Activated T-cell treated with anti-CD3 and anti-CD28 coated beads for 1 hour (primary cell): ENCODE measurements around the gene FGF11.

Experiments
- DNase-seq: peaks from one replicate; pipeline ENCODE4 v3.0.0-alpha.2; 2020; ENCODE audit warnings: low read depth

FGF11 gene

GRCh38 chr17:7408252-7408727, 31.0 kb upstream of the FGF11 start:
- no peak for DNase-seq

- DNase-seq: no peak
Observed at GRCh38 chr17:7408863-7409262, 30.4 kb upstream of the FGF11 start.

GRCh38 chr17:7409716-7410115, 29.6 kb upstream of the FGF11 start:
- DNase-seq: no peak

GRCh38 chr17:7410634-7411426, 28.5 kb upstream of the FGF11 start:
- no peak for DNase-seq

GRCh38 chr17:7411427-7411750, 27.9 kb upstream of the FGF11 start:
- DNase-seq: no peak

GRCh38 chr17:7413346-7413985, 25.8 kb upstream of the FGF11 start:
- DNase-seq: no peak

- no peak for DNase-seq
Observed at GRCh38 chr17:7414837-7415236, 24.5 kb upstream of the FGF11 start.

- no peak for DNase-seq
Observed at GRCh38 chr17:7415784-7416183, 23.5 kb upstream of the FGF11 start.

GRCh38 chr17:7416323-7416722, 23.0 kb upstream of the FGF11 start:
- no peak for DNase-seq

GRCh38 chr17:7417056-7417655, 22.2 kb upstream of the FGF11 start:
- no peak for DNase-seq

- no peak for DNase-seq
Observed at GRCh38 chr17:7418472-7419152, 20.7 kb upstream of the FGF11 start.

GRCh38 chr17:7419819-7420610, 19.3 kb upstream of the FGF11 start, which contains the start of gene SPEM1:
Gene SPEM1, plus strand, starts transcription at chr17:7420324. Its CDS starts 61 bp downstream, at chr17:7420385.
- no peak for DNase-seq

GRCh38 chr17:7421186-7421585, 18.1 kb upstream of the FGF11 start:
- no peak for DNase-seq

- DNase-seq: no peak
Observed at GRCh38 chr17:7423679-7424078, 15.6 kb upstream of the FGF11 start.

GRCh38 chr17:7425316-7425715, 14.0 kb upstream of the FGF11 start, which contains the start of gene SPEM2:
Gene SPEM2, plus strand, starts transcription at chr17:7425616. Its CDS starts 73 bp downstream, at chr17:7425689.
- DNase-seq: no peak

- DNase-seq: no peak
Observed at GRCh38 chr17:7425756-7426155, 13.6 kb upstream of the FGF11 start.

GRCh38 chr17:7426203-7426863, 13.0 kb upstream of the FGF11 start:
- DNase-seq: no peak

GRCh38 chr17:7426896-7427489, 12.3 kb upstream of the FGF11 start:
- DNase-seq: no peak

- no peak for DNase-seq
Observed at GRCh38 chr17:7427549-7427948, 11.8 kb upstream of the FGF11 start.

GRCh38 chr17:7428557-7428956, 10.8 kb upstream of the FGF11 start, which contains the start of gene SPEM3:
Gene SPEM3, plus strand, starts transcription at chr17:7428857. Its CDS starts 46 bp downstream, at chr17:7428903.
- DNase-seq: no peak

GRCh38 chr17:7429722-7430121, 9.6 kb upstream of the FGF11 start:
- DNase-seq: no peak
